ENCODE results near the gene OPRL1.

DNA sequence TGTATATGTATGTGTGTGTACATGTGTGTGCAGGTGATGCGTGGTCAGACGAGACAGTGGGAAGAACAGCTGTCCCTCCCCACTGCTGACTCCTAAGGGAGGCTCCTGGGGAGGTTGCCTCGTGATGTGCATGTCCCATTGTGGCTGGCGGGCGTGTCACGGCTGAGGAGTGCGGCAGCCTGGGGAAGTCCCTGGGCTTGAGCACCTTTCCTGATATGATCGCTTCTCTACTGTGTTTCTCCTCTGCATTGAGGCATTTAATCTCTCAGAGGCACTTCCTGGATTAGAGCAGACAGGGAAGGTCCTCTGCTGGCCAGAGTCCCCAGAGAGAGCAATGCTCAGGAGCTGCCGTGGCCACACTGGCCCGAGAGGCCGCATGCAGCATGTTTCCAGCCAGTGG is 16.0 kb downstream of the OPRL1 start:
- no peak for TF ChIP-seq EP300 (IDR thresholded peaks at IDR 0.05)
- no peak for TF ChIP-seq POLR2A (IDR thresholded peaks at IDR 0.05)

All from tibial nerve (tissue), 3 donors.